Upper lobe of right lung (tissue), 1 donor: ENCODE results near the gene LRRC3C. TPM values are rescaled to one million over a fixed set of nuclear protein-coding genes. Genes with fewer than 3 reads are reported as not detected.

Source experiments
- ATAC-seq: fragments of 200-7000 bp; cut with Tn5 transposase; one replicate; pipeline ENCODE4 v1.9.1; 2020; ENCODE audit warnings: mild to moderate bottlenecking, moderate library complexity
- DNase-seq: peaks from one replicate; pipeline ENCODE4 v3.0.0-alpha.2; 2020
- H3K27ac ChIP-seq: fragments of 200-600 bp; one replicate; pipeline ENCODE4 v1.8.0; 2022
- H3K27me3 ChIP-seq: fragments of 200-600 bp; one replicate; pipeline ENCODE4 v1.8.0; 2022; ENCODE audit warnings: mild to moderate bottlenecking
- H3K36me3 ChIP-seq: fragments of 200-600 bp; one replicate; pipeline ENCODE4 v1.8.0; 2022
- H3K4me1 ChIP-seq: fragments of 200-600 bp; one replicate; pipeline ENCODE4 v1.8.0; 2022
- H3K4me3 ChIP-seq: fragments of 200-600 bp; one replicate; pipeline ENCODE4 v1.8.0; 2022; ENCODE audit warnings: mild to moderate bottlenecking
- H3K9me3 ChIP-seq: fragments of 200-600 bp; one replicate; pipeline ENCODE4 v1.8.0; 2022
- intact Hi-C: fragments of 100-400 bp; cut with DNase I; formaldehyde crosslinking; loops from one replicate; pipeline ENCODE4 v1.11.0; 2022
- total RNA-seq: library from RNA; stranded (reverse); fragmentation: NEBNext Ultra II Directional; extraction: Animal tissue kit (Norgen Biotek cat#: 25700); gene quantifications from one replicate; pipeline ENCODE4 v1.2.1, GENCODE V29; 2021
- TF ChIP-seq, protein P1 (sequence below): fragments of 200-600 bp; IDR thresholded peaks from one replicate; pipeline ENCODE4 v1.8.0; 2022; ENCODE audit warnings: antibody characterized with exemption
- donor health status: DM: no; HTN: yes; CAD: no; lungs with severe emphysema.

LRRC3C gene
- total RNA-seq, 1 donor from 2014 or later, result not detected

GRCh38 chr17:39952680-39953470 lies 25.3 kb downstream of the LRRC3C start:
- Histone ChIP-seq H3K4me3 (peak overlapping the region; percentile 46), H3K27me3 (no peaks in the 10 kb centered on the region), H3K36me3 (no peaks in the 10 kb centered on the region), H3K4me1 (peaks cover 7% of the 10 kb centered on the region), H3K27ac (peak overlapping the region; percentile 56), H3K9me3 (no peaks in the 10 kb centered on the region)
- TF ChIP-seq, protein P1, sequence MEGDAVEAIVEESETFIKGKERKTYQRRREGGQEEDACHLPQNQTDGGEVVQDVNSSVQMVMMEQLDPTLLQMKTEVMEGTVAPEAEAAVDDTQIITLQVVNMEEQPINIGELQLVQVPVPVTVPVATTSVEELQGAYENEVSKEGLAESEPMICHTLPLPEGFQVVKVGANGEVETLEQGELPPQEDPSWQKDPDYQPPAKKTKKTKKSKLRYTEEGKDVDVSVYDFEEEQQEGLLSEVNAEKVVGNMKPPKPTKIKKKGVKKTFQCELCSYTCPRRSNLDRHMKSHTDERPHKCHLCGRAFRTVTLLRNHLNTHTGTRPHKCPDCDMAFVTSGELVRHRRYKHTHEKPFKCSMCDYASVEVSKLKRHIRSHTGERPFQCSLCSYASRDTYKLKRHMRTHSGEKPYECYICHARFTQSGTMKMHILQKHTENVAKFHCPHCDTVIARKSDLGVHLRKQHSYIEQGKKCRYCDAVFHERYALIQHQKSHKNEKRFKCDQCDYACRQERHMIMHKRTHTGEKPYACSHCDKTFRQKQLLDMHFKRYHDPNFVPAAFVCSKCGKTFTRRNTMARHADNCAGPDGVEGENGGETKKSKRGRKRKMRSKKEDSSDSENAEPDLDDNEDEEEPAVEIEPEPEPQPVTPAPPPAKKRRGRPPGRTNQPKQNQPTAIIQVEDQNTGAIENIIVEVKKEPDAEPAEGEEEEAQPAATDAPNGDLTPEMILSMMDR, result no peak
- ATAC-seq (peak; percentile 93), DNase-seq (peak; percentile 99)
- intact Hi-C loops, result no loop called here

DNA sequence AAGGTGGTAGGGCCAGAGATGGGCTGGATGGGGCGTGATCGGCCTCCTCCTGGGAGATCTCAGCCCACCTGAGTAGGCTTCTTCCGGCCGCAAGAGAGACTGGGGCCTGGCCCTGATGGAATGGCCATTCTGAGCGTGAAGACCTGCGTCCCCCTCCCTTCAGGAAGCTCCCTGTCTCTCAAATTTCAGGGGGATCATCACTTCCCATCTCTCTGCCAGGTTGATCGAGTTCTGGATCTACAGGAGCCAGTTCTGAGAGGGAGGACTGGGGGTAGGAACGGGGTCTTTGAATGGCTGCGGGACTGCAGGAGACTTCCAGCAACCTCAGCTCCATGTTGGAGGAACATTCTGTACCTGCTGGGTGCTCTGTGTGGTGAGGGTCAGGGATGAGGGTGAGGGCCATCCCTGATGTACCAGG lies 25.9 kb downstream of the LRRC3C start:
- DNase-seq, result no peak
- TF ChIP-seq, protein P1, result no peak
- H3K9me3 ChIP-seq, result no peaks in the 10 kb centered on the region
- H3K27ac ChIP-seq, result peak overlapping the region; percentile 30
- ATAC-seq, result no peak
- no peaks in the 10 kb centered on the region for H3K27me3 ChIP-seq
- intact Hi-C loops, result no loop called here
- peak overlapping the region; percentile 46 for H3K4me3 ChIP-seq
- H3K36me3 ChIP-seq, result no peaks in the 10 kb centered on the region
- peaks cover 7% of the 10 kb centered on the region for H3K4me1 ChIP-seq

DNA sequence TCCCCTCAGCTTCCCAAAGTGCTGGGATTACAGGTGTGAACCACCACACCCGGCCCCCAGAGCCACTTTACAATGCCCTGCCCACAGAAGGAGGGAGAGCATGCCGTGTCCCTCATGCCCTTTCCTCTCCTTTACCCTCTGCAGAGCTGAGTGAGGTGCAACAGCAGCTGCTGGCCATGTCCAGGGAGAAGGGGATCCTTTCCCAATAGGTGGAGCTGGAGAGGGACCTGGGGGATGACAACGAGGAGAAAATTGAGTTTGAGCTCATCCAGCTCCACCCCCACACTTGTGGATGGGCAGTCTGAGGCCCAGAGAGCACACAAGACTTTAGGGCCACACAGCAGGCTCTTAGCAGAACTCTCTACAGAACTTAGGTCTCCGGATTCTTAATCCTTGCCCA lies 27.3 kb downstream of the LRRC3C start:
- H3K27me3 ChIP-seq, result no peaks in the 10 kb centered on the region
- H3K4me3 ChIP-seq, result no peak overlapping the region
- H3K4me1 ChIP-seq, result peaks cover 10% of the 10 kb centered on the region
- ATAC-seq (no peak), DNase-seq (no peak)
- H3K27ac ChIP-seq, result no peak overlapping the region
- no peaks in the 10 kb centered on the region for H3K36me3 ChIP-seq
- intact Hi-C loops, result no loop called here
- H3K9me3 ChIP-seq, result no peaks in the 10 kb centered on the region
- TF ChIP-seq, protein P1, result no peak

GRCh38 chr17:39955726-39956225 lies 28.2 kb downstream of the LRRC3C start:
- Histone ChIP-seq H3K27ac (no peak overlapping the region), H3K27me3 (no peaks in the 10 kb centered on the region), H3K4me3 (no peak overlapping the region), H3K9me3 (no peaks in the 10 kb centered on the region), H3K4me1 (peaks cover 10% of the 10 kb centered on the region), H3K36me3 (no peaks in the 10 kb centered on the region)
- intact Hi-C loops, result no loop called here
- ATAC-seq, result no peak
- no peak for DNase-seq
- TF ChIP-seq, protein P1, result no peak

DNA sequence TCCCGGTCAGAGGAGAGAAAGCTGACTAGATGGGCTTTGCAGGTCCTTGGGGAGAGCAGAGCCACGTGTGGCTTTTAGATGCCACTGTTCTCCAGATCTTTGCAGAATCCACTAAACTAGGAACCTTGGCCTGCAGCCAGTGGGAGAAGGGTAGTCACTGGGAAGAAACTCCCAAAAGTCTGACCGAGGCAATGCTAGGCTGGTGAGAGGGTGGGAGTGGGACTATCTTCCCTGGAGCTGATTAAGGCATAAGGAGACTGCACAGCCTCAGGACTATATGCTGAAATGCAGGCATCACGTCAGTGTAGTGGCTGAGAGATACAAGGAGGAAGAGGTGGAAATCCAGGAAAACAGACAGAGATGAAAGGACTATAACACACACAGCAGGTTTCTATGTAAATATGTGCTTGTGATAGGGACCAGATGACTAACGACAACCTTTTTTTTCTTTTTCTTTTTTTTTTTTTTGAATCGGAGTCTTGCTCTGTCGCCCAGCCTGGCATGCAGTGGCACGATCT lies 33.1 kb downstream of the LRRC3C start:
- intact Hi-C loops, result no loop called here
- no peaks in the 10 kb centered on the region for H3K9me3 ChIP-seq
- H3K27ac ChIP-seq, result no peak overlapping the region
- peaks cover 3% of the 10 kb centered on the region for H3K4me1 ChIP-seq
- no peak overlapping the region for H3K4me3 ChIP-seq
- TF ChIP-seq, protein P1, result no peak
- ATAC-seq (no peak), DNase-seq (no peak)
- H3K36me3 ChIP-seq, result no peaks in the 10 kb centered on the region
- H3K27me3 ChIP-seq, result no peaks in the 10 kb centered on the region
